CD4-positive, alpha-beta T cell treated with Interleukin-17A for 1 hour (primary cell): ENCODE measurements around the gene CHST15.

ENCODE experiments used
- DNase-seq: peaks from one replicate; pipeline ENCODE4 v3.0.0-alpha.2; 2020

Gene CHST15

GRCh38 chr10:124092860-124093773, at the start of gene CHST15:
Gene CHST15 (minus strand): TSS chr10:124093598. CDS start chr10:124046212, 47,386 bp downstream.
- no peak for DNase-seq

GRCh38 chr10:124142960-124143359, 49.6 kb upstream of the CHST15 start:
- no peak for DNase-seq

GRCh38 chr10:124142006-124142739, 48.8 kb upstream of the CHST15 start:
- no peak for DNase-seq

GRCh38 chr10:124138883-124139348, 45.5 kb upstream of the CHST15 start:
- no peak for DNase-seq

- DNase-seq = no peak
These were observed 44.9 kb upstream of the CHST15 start for GRCh38 chr10:124138195-124138882.

GRCh38 chr10:124134251-124134893, 41.0 kb upstream of the CHST15 start:
- DNase-seq = no peak

GRCh38 chr10:124132876-124133275, 39.5 kb upstream of the CHST15 start:
- no peak for DNase-seq

GRCh38 chr10:124132306-124132705, 38.9 kb upstream of the CHST15 start:
- no peak for DNase-seq

- no peak for DNase-seq
These were observed 37.8 kb upstream of the CHST15 start for GRCh38 chr10:124131172-124131571.

GRCh38 chr10:124130198-124130900, 37.0 kb upstream of the CHST15 start:
- no peak for DNase-seq

GRCh38 chr10:124129471-124129870, 36.1 kb upstream of the CHST15 start:
- no peak for DNase-seq

- no peak for DNase-seq
These were observed 35.4 kb upstream of the CHST15 start for GRCh38 chr10:124128811-124129145.

- no peak for DNase-seq
These were observed 34.8 kb upstream of the CHST15 start for GRCh38 chr10:124127965-124128810.

GRCh38 chr10:124127563-124127962, 34.2 kb upstream of the CHST15 start:
- DNase-seq = no peak

GRCh38 chr10:124126983-124127385, 33.6 kb upstream of the CHST15 start:
- no peak for DNase-seq

- no peak for DNase-seq
These were observed 33.0 kb upstream of the CHST15 start for GRCh38 chr10:124126145-124126982.

- DNase-seq = no peak
These were observed 32.1 kb upstream of the CHST15 start for GRCh38 chr10:124125305-124126116.

GRCh38 chr10:124124769-124125161, 31.4 kb upstream of the CHST15 start:
- no peak for DNase-seq

- no peak for DNase-seq
These were observed 30.8 kb upstream of the CHST15 start for GRCh38 chr10:124124123-124124768.
